PC-3 (cell line): ENCODE data around the gene TARDBP. TPM values are rescaled to one million over a fixed set of nuclear protein-coding genes. Genes with fewer than 3 reads are reported as not detected.
"Not testable (repeated sequence)": the region's sequence is repeated elsewhere in the genome, so short reads cannot be mapped to it uniquely, and the experiment has no call there.

Source experiments
- ATAC-seq: fragments of 200-7000 bp; cut with Tn5 transposase; 2 replicates; pipeline ENCODE4 v1.9.1; 2020; ENCODE audit warnings: mild to moderate bottlenecking, moderate library complexity
- BruUV-seq: library from RNA; stranded (reverse); fragments of 400-500 nt; replicated peaks from 2 replicates; lab custom pipeline; 2021; lab: Mats Ljungman, UMichigan
- CTCF ChIA-PET: fragments of 300-600 bp; sonication (Branson Sonifier 250); formaldehyde crosslinking; loops from one replicate; lab custom pipeline; 2022; ENCODE audit warnings: antibody characterized with exemption; lab: Charles Lee
- POLR2A ChIA-PET: fragments of 300-600 bp; sonication (Branson Sonifier 250); formaldehyde crosslinking; loops from one replicate; lab custom pipeline; 2022; ENCODE audit warnings: antibody characterized with exemption; ENCODE audit not compliant: unreplicated experiment; lab: Charles Lee
- DNase-seq: peaks from one replicate; pipeline ENCODE4 v3.0.0-alpha.2; 2015
- H2AFZ ChIP-seq: fragments of 300-600 bp; sonication (generic); 2 replicates; pipeline ENCODE4 v1.6.0; 2016; ENCODE audit warnings: antibody characterized with exemption, low read length
- H3F3A ChIP-seq: fragments of 300-600 bp; sonication (generic); one replicate; pipeline ENCODE4 v1.6.0; 2017; ENCODE audit warnings: antibody characterized with exemption, low read length, control low read depth, mild to moderate bottlenecking; ENCODE audit not compliant: unreplicated experiment
- H3K27ac ChIP-seq: fragments of 300-600 bp; sonication (generic); 2 replicates; pipeline ENCODE4 v1.5.1; 2016; ENCODE audit warnings: mild to moderate bottlenecking, low read length
- H3K27me3 ChIP-seq: fragments of 300-600 bp; sonication (generic); 2 replicates; pipeline ENCODE4 v1.6.1; 2016; ENCODE audit warnings: low read length, mixed read lengths
- H3K36me3 ChIP-seq: fragments of 300-600 bp; sonication (generic); 2 replicates; pipeline ENCODE4 v1.6.1; 2016; ENCODE audit warnings: low read depth, mixed run types, low read length, mixed read lengths
- H3K4me1 ChIP-seq: fragments of 300-600 bp; sonication (generic); 2 replicates; pipeline ENCODE4 v1.5.1; 2016; ENCODE audit warnings: low read length; ENCODE audit not compliant: insufficient read depth
- H3K4me2 ChIP-seq: fragments of 300-600 bp; sonication (generic); 2 replicates; pipeline ENCODE4 v1.6.0; 2016; ENCODE audit warnings: low read length
- H3K4me3 ChIP-seq: fragments of 300-600 bp; sonication (generic); 2 replicates; pipeline ENCODE4 v1.5.1; 2016; ENCODE audit warnings: mild to moderate bottlenecking, low read length, mixed read lengths
- H3K79me2 ChIP-seq: fragments of 300-600 bp; sonication (generic); 2 replicates; pipeline ENCODE4 v1.6.1; 2017; ENCODE audit warnings: low read length, mixed read lengths
- H3K9ac ChIP-seq: fragments of 300-600 bp; sonication (generic); 2 replicates; pipeline ENCODE4 v1.6.0; 2016; ENCODE audit warnings: mild to moderate bottlenecking, low read length
- H3K9me2 ChIP-seq: fragments of 300-600 bp; sonication (generic); replicated peaks from 2 replicates; pipeline ENCODE4 v1.6.1; 2016; ENCODE audit warnings: mixed run types, low read length, mixed read lengths
- H3K9me3 ChIP-seq: fragments of 300-600 bp; sonication (generic); 2 replicates; pipeline ENCODE4 v1.6.1; 2016; ENCODE audit warnings: low read length, mixed read lengths
- H4K20me1 ChIP-seq: fragments of 300-600 bp; sonication (generic); 2 replicates; pipeline ENCODE4 v1.6.1; 2016; ENCODE audit warnings: low read length, mixed read lengths
- EZH2 ChIP-seq: fragments of 300-600 bp; sonication (generic); IDR thresholded peaks from one replicate; pipeline ENCODE4 v1.6.1; 2017; ENCODE audit warnings: antibody characterized with exemption, mild to moderate bottlenecking, low read length; ENCODE audit not compliant: unreplicated experiment
- EZH2phosphoT487 ChIP-seq: fragments of 300-600 bp; sonication (generic); IDR thresholded peaks from 2 replicates; pipeline ENCODE4 v1.6.1; 2018; ENCODE audit warnings: mild to moderate bottlenecking, antibody characterized with exemption, low read length, borderline replicate concordance
- intact Hi-C: fragments of 100-400 bp; cut with micrococcal nuclease; formaldehyde crosslinking; loops from 2 replicates; pipeline ENCODE4 v1.9.0; 2023
- total RNA-seq: library from RNA; depleted of rRNA; stranded (reverse); fragments of >200 nt; gene quantifications from 2 replicates; pipeline ENCODE4 v1.2.3, GENCODE V29; 2014
- TF ChIP-seq, protein P1 (sequence below): fragments of 300-600 bp; sonication (generic); conservative IDR thresholded peaks from 2 replicates; pipeline ENCODE4 v1.5.1; 2017; ENCODE audit warnings: antibody characterized with exemption, low read depth, mild to moderate bottlenecking, low read length

The TARDBP gene
- total RNA-seq, 1 experiment from 2014 or later: 78.5 TPM

DNA sequence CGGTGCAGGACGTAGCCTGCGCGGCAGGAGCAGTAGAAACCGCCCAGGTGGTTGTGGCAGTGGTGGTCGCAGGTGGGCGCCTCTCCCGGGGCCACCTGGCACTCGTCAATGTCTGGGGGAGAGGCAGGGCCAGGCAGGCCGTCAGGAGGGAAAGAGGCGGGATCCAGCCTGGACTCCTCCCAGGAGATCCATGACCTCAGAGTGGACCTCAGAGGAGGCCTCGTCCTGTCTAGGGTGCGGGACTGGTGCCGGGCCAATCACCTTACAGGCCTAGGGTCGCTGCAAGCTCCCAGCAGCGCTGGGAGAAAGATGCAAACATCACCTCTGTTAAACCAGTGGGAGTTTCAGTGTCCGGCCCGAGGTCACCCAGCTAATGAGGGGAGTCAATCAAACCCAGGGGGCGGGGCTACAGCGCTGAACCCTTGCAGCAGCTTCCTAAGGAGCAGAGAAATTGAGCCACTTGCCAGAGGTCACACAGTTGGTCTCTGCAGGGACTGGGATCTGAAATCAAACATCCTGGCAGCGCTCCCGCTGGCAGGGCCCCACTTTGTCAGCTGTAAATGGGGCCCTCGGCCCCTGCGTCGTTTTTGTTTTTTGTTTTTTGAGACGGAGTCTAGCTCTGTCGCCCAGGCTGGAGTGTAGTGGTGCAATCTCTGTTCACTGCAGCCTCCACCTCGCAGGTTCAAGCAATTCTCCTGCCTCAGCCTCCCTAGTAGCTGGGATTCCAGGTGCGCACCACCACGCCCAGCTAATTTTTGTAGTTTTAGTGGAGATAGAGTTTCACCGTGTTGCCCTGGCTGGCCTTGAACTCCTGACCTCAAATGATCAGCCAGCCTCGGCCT lies 33.2 kb downstream of the TARDBP start:
- H3K9me2 ChIP-seq: no peaks in the 10 kb centered on the region
- BruUV-seq: no TSS peak
- no peak overlapping the region for H3K4me2 ChIP-seq
- H3K36me3 ChIP-seq: no peaks in the 10 kb centered on the region
- no peak overlapping the region for H3K4me3 ChIP-seq
- H3F3A ChIP-seq: no peaks in the 10 kb centered on the region
- ATAC-seq (no peak), DNase-seq (no peak)
- no peak for TF ChIP-seq EZH2phosphoT487
- TF ChIP-seq, protein P1, sequence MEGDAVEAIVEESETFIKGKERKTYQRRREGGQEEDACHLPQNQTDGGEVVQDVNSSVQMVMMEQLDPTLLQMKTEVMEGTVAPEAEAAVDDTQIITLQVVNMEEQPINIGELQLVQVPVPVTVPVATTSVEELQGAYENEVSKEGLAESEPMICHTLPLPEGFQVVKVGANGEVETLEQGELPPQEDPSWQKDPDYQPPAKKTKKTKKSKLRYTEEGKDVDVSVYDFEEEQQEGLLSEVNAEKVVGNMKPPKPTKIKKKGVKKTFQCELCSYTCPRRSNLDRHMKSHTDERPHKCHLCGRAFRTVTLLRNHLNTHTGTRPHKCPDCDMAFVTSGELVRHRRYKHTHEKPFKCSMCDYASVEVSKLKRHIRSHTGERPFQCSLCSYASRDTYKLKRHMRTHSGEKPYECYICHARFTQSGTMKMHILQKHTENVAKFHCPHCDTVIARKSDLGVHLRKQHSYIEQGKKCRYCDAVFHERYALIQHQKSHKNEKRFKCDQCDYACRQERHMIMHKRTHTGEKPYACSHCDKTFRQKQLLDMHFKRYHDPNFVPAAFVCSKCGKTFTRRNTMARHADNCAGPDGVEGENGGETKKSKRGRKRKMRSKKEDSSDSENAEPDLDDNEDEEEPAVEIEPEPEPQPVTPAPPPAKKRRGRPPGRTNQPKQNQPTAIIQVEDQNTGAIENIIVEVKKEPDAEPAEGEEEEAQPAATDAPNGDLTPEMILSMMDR: no peak
- TF ChIP-seq EZH2: no peak
- no peaks in the 10 kb centered on the region for H4K20me1 ChIP-seq
- intact Hi-C loops: no loop called here
- no peak overlapping the region for H3K9ac ChIP-seq
- ChIA-PET POLR2A (no interaction called here), CTCF (no interaction called here)
- no peak overlapping the region for H3K27ac ChIP-seq
- H3K27me3 ChIP-seq: no peaks in the 10 kb centered on the region
- no peak overlapping the region for H2AFZ ChIP-seq
- H3K79me2 ChIP-seq: no peaks in the 10 kb centered on the region
- H3K4me1 ChIP-seq: no peaks in the 10 kb centered on the region
- no peaks in the 10 kb centered on the region for H3K9me3 ChIP-seq

DNA sequence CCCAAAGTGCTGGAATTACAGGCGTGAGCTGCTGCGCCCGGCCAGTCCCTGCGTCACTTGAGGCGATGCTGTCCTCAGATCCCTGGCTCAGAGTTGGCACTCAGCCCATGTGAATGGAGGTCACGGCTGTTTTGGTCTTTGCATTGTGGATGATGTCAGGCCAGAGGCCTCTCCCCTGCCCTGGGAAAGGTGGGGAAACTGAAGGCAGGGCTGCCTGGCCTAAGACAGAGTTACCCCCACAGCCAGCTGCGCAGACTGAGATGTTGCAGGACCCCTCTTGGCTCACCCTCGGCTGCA lies 33.8 kb downstream of the TARDBP start:
- no TSS peak for BruUV-seq
- Histone ChIP-seq H3K4me1 (no peaks in the 10 kb centered on the region), H3K9me3 (no peaks in the 10 kb centered on the region), H3K36me3 (no peaks in the 10 kb centered on the region), H2AFZ (no peak overlapping the region), H3K4me2 (no peak overlapping the region), H3K9ac (no peak overlapping the region), H3K27ac (no peak overlapping the region), H3K4me3 (no peak overlapping the region), H3K79me2 (no peaks in the 10 kb centered on the region), H3K9me2 (no peaks in the 10 kb centered on the region), H3F3A (no peaks in the 10 kb centered on the region), H3K27me3 (no peaks in the 10 kb centered on the region), H4K20me1 (no peaks in the 10 kb centered on the region)
- POLR2A ChIA-PET: no interaction called here
- ATAC-seq (no peak), DNase-seq (no peak)
- TF ChIP-seq EZH2phosphoT487: no peak
- TF ChIP-seq EZH2: no peak
- TF ChIP-seq, protein P1: no peak
- CTCF ChIA-PET: no interaction called here
- intact Hi-C loops: no loop called here

DNA sequence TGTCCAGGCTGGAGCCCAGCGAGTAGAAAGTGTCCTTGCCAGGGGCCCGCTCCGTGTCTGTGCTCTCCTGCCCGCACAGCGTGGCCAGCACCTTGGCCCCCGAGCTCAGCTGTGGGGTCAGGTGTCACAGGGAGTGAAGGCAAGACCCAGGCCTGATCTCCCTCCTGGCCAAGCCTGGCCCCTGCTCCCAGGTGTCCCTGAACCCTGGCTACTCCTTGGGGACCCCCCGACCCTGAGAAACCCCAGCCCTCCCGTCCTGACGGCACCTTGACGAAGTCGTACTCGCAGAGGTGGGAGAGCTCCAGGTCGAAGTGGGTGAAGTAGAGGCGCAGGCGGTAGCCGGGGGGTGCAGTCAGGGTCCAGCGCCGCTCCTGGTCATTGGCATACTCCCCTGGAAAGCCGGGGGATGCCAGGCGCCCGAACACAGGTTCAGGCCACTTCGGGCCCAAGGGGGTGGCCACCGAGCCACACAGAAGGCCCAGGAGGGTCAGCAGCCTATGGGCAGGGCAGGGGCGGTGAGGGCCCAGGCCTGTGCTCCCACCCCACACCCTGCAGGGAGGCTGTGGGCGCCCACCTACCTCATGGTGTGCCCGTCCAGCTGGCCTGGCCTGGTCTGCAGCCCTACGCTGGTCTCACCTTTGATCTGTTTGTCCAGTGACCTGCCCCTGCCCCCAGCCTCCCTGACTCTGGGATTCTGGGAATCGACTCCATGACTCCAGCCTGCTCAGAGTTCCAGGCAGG lies 34.3 kb downstream of the TARDBP start, which contains the start of gene MASP2:
TSS of gene MASP2 (minus strand) at position 615 of the 741 bp plus-strand sequence. CDS start at position 583, 32 bp downstream.
- H3K4me3 ChIP-seq: no peak within 1 kb of the TSS
- H3K79me2 ChIP-seq: no peaks in the 10 kb centered on the region
- no peak within 1 kb of the TSS for H3K9ac ChIP-seq
- H3K27ac ChIP-seq: no peak within 1 kb of the TSS
- H3K9me2 ChIP-seq: no peaks in the 10 kb centered on the region
- DNase-seq: no peak
- POLR2A ChIA-PET: no interaction called here
- H3K9me3 ChIP-seq: no peaks in the 10 kb centered on the region
- TF ChIP-seq, protein P1: no peak
- TF ChIP-seq EZH2: no peak
- no peak for TF ChIP-seq EZH2phosphoT487
- H3K4me2 ChIP-seq: no peak within 1 kb of the TSS
- intact Hi-C loops: no loop called here
- H3K4me1 ChIP-seq: no peaks in the 10 kb centered on the region
- H3K36me3 ChIP-seq: no peaks in the 10 kb centered on the region
- no TSS peak for BruUV-seq
- no peaks in the 10 kb centered on the region for H3F3A ChIP-seq
- no peak for ATAC-seq
- no peak within 1 kb of the TSS for H2AFZ ChIP-seq
- CTCF ChIA-PET: no interaction called here
- no peaks in the 10 kb centered on the region for H4K20me1 ChIP-seq
- H3K27me3 ChIP-seq: no peaks in the 10 kb centered on the region

DNA sequence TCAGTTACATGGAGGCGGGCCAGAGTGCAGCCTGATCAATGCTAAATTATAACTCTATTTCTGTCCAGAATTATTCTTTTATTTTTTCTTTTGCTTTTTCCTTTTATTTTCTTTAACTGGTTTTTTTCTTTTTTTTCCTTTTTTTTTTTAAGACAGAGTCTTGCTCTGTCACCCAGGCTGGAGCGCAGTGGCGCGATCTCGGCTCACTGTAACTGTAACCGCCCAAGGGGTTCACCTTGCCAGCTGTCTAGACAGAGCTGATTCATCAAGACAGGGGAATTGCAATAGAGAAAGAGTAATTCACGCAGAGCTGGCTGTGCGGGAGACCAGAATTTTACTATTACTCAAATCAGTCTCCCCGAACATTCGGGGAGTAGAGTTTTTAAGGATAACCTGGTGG lies 38.7 kb downstream of the TARDBP start:
- H3K79me2 ChIP-seq, H3K27me3 ChIP-seq, H3K4me1 ChIP-seq, H3K36me3 ChIP-seq, ATAC-seq, BruUV-seq, H3K9me2 ChIP-seq, H3K4me2 ChIP-seq, H3K9ac ChIP-seq, H3K27ac ChIP-seq, H3F3A ChIP-seq, H2AFZ ChIP-seq, H3K9me3 ChIP-seq, DNase-seq, H3K4me3 ChIP-seq, POLR2A ChIA-PET, H4K20me1 ChIP-seq, intact Hi-C loops: not testable (repeated sequence)
- CTCF ChIA-PET: interaction anchor here (0.6 to 1.8 kb wide), 2 partner anchors 14 to 54 kb away, joined by 4 to 9 read pairs; no protein-coding TSS in a partner anchor
